Measurements from ENCODE around the gene KCMF1.

- TF ChIP-seq POLR2A (IDR thresholded peaks at IDR 0.05; ENCODE audit: low read depth, low read length) (no peak), CHD4 (IDR thresholded peaks at IDR 0.05) (no peak), RAD51 (IDR thresholded peaks at IDR 0.05) (no peak), E2F8 (IDR thresholded peaks at IDR 0.05; ENCODE audit: low read depth, partially characterized antibody) (no peak), ZNF274 (IDR thresholded peaks at IDR 0.05; ENCODE audit: insufficient read depth, insufficient read length) (no peak), SREBF1 (IDR thresholded peaks at IDR 0.05; ENCODE audit: low read length) (no peak)
These were observed 125.7 kb downstream of the KCMF1 start for GRCh38 chr2:85096616-85097015.
